ENCODE results near the gene LEUTX.

GRCh38 chr19:39825531-39826076, 47.0 kb downstream of the LEUTX start:
- no peak for TF ChIP-seq CTCF (conservative IDR thresholded peaks at IDR 0.05; ENCODE audit: low read depth in 2 of 2)
- TF ChIP-seq REST (IDR thresholded peaks at IDR 0.05; ENCODE audit: unreplicated experiment): no peak
- TF ChIP-seq POLR2AphosphoS5 (IDR thresholded peaks at IDR 0.05; ENCODE audit: low read depth): no peak
- no peak for TF ChIP-seq EZH2phosphoT487 (IDR thresholded peaks at IDR 0.05; ENCODE audit: unreplicated experiment)
- no peak for TF ChIP-seq EZH2 (IDR thresholded peaks at IDR 0.05; ENCODE audit: low read depth, unreplicated experiment)
- no peak for TF ChIP-seq CREB1 (CRISPR knock-in tag; IDR thresholded peaks at IDR 0.05; ENCODE audit: low read depth)
- TF ChIP-seq ZNF114 (CRISPR knock-in tag; IDR thresholded peaks at IDR 0.05): no peak
- no peak for TF ChIP-seq NANOG (IDR thresholded peaks at IDR 0.05; ENCODE audit: borderline replicate concordance)
- TF ChIP-seq STAT1 (IDR thresholded peaks at IDR 0.05; ENCODE audit: unreplicated experiment): no peak
- no peak for TF ChIP-seq ZNF462 (CRISPR knock-in tag; IDR thresholded peaks at IDR 0.05)
- TF ChIP-seq JUNB (IDR thresholded peaks at IDR 0.05; ENCODE audit: unreplicated experiment): no peak
